T-cell (primary cell): ENCODE data around the gene HPSE. TPM values are rescaled to one million over a fixed set of nuclear protein-coding genes. Genes with fewer than 3 reads are reported as not detected.
A peak's percentile ranks its signal among the peaks of the same experiment; 100 is the strongest.

Experiments
- ATAC-seq, 4 experiments: fragments of 200-7000 bp in 3 of 4; fragments of 150-1000 bp in 1 of 4; cut with Tn5 transposase; replicated peaks in 1 of 4; 1 replicate in 3 of 4; 2 replicates in 1 of 4; pipeline ENCODE4 v1.10.0; 2021; ENCODE audit warnings: moderate library complexity in 3 of 4, mild to moderate bottlenecking in 2 of 4, moderate number of reproducible peaks in 1 of 4
- CTCF ChIA-PET, 2 donors: fragments of 300-600 bp; sonication (Branson Sonifier 250); formaldehyde crosslinking; loops; one replicate each; lab custom pipeline; 2022; ENCODE audit warnings: antibody characterized with exemption in 2 of 2; lab: Charles Lee
- POLR2A ChIA-PET, 2 donors: fragments of 300-600 bp; sonication (Branson Sonifier 250); formaldehyde crosslinking; loops; one replicate each; lab custom pipeline; 2022; ENCODE audit warnings: antibody characterized with exemption in 2 of 2; lab: Charles Lee
- DNase-seq, 35 experiments: peaks; one replicate each; pipeline versions ENCODE4 v3.0.0 to v3.0.0-alpha.2; 2013 to 2023
- H3K27ac ChIP-seq: one replicate; pipeline ENCODE4 v1.5.1; 2013; ENCODE audit warnings: low read length
- H3K27me3 ChIP-seq, 2 experiments: replicated peaks in 1 of 2; 1 replicate in 1 of 2; 2 replicates in 1 of 2; pipeline versions ENCODE4 v1.6.1 to v1.7.0; 2013; ENCODE audit warnings: low read length in 1 of 2, mixed read lengths in 1 of 2; ENCODE audit not compliant: control insufficient read depth in 2 of 2, insufficient read depth in 2 of 2; ENCODE audit errors: extremely low read depth in 1 of 2
- H3K36me3 ChIP-seq, 2 donors: 1 replicate in 1 of 2; 2 replicates in 1 of 2; pipeline versions ENCODE4 v1.6.1 to v1.7.0; 2013; ENCODE audit warnings: low read length in 1 of 2; ENCODE audit not compliant: control insufficient read depth in 2 of 2, insufficient read depth in 1 of 2; ENCODE audit errors: extremely low read depth in 1 of 2
- H3K4me1 ChIP-seq, 2 experiments: 1 replicate in 1 of 2; 2 replicates in 1 of 2; pipeline versions ENCODE4 v1.6.1 to v1.7.0; 2013; ENCODE audit warnings: low read length in 2 of 2, mixed read lengths in 1 of 2; ENCODE audit not compliant: insufficient read depth in 2 of 2, control insufficient read depth in 1 of 2; ENCODE audit errors: extremely low read depth in 1 of 2
- H3K4me3 ChIP-seq, 2 donors: 1 replicate in 1 of 2; 2 replicates in 1 of 2; pipeline versions ENCODE4 v1.5.1 to v1.7.0; 2013; ENCODE audit warnings: mild to moderate bottlenecking in 2 of 2, low read length in 1 of 2, moderate library complexity in 1 of 2; ENCODE audit not compliant: control insufficient read depth in 1 of 2; ENCODE audit errors: extremely low read depth in 1 of 2
- H3K9me3 ChIP-seq: 2 replicates; pipeline ENCODE4 v1.7.0; 2013
- H3K27ac Mint-ChIP-seq, 2 donors: one replicate each; pipeline ENCODE4 v1.8.0; 2020 to 2021; ENCODE audit warnings: mild to moderate bottlenecking in 2 of 2, mixed read lengths in 2 of 2
- H3K27me3 Mint-ChIP-seq, 2 donors: one replicate each; pipeline ENCODE4 v1.8.0; 2021 to 2022; ENCODE audit warnings: mixed read lengths in 2 of 2
- H3K36me3 Mint-ChIP-seq: one replicate; pipeline ENCODE4 v1.8.0; 2021; ENCODE audit warnings: mixed read lengths
- H3K4me1 Mint-ChIP-seq, 3 donors: one replicate each; pipeline ENCODE4 v1.8.0; 2020 to 2022; ENCODE audit warnings: mixed read lengths in 3 of 3, mild to moderate bottlenecking in 1 of 3
- H3K4me3 Mint-ChIP-seq, 3 donors: one replicate each; pipeline ENCODE4 v1.8.0; 2020 to 2022; ENCODE audit warnings: mild to moderate bottlenecking in 3 of 3, mixed read lengths in 3 of 3, moderate library complexity in 3 of 3
- H3K9me3 Mint-ChIP-seq, 3 donors: one replicate each; pipeline ENCODE4 v1.8.0; 2020 to 2022; ENCODE audit warnings: mixed read lengths in 3 of 3
- whole genome bisulfite sequencing: methylation state at CpG from one replicate; pipeline ENCODE4 v1.1.5; 2013; ENCODE audit warnings: missing lambda C conversion rate; ENCODE audit not compliant: insufficient coverage; 5-methylcytosine and 5-hydroxymethylcytosine counted together
- total RNA-seq, 35 experiments: library from RNA in 6 of 35; stranded (reverse) in 6 of 35; fragments of 120-200 nt in 1 of 35; gene quantifications; one replicate each; pipeline versions ENCODE4 v1.2.1 to v1.2.4 and lab custom pipeline; 2013 to 2026

The HPSE gene
- total RNA-seq, 5 donors from 2014 or later (not counting 1 experiment from before 2014, with no cell fraction given): 4.5 to 7.2 (median 6.1) TPM

DNA sequence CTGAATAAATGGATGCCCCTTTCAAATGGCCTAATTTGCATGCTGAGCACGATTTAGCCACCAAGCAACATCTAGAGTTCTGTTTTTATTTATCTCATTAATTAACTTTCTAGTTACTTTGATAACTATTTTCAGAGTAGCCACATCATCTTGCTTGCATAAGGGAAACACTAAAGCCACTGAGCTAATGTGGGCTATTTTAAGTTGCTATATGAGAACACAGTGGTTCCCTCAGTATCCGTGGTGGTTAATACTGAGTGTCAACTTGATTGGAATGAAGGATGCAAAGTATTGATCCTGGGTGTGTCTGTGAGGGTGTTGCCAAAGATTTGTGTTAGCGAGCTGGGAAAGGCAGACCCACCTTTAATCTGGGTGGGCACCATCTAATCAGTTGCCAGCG, 25.4 kb upstream of the HPSE start:
- Histone ChIP-seq H3K9me3 (no peaks in the 10 kb centered on the region), H3K27me3 (peaks cover 0 to 5% of the 10 kb centered on the region in 2 experiments), H3K4me3 (no peak overlapping the region), H3K27ac (no peak overlapping the region), H3K4me1 (no peaks in the 10 kb centered on the region), H3K36me3 (no peaks in the 10 kb centered on the region)
- H3K27ac Mint-ChIP-seq: no peak overlapping the region
- no peak for DNase-seq
- H3K4me3 Mint-ChIP-seq: no peak overlapping the region
- POLR2A ChIA-PET: no interaction called here
- 97% methylated on average over 3 of the region's 4 CpGs for WGBS
- H3K4me1 Mint-ChIP-seq: peaks cover 0 to 4% (median 0%) of the 10 kb centered on the region in 3 donors
- H3K36me3 Mint-ChIP-seq: no peaks in the 10 kb centered on the region
- CTCF ChIA-PET: interaction anchor here in 1 of 2 donors (0.6 kb wide), 1 partner anchor 16 kb away, joined by 3 read pairs; no protein-coding TSS in a partner anchor
- H3K9me3 Mint-ChIP-seq: no peaks in the 10 kb centered on the region
- ATAC-seq: no peak
- H3K27me3 Mint-ChIP-seq: no peaks in the 10 kb centered on the region

DNA sequence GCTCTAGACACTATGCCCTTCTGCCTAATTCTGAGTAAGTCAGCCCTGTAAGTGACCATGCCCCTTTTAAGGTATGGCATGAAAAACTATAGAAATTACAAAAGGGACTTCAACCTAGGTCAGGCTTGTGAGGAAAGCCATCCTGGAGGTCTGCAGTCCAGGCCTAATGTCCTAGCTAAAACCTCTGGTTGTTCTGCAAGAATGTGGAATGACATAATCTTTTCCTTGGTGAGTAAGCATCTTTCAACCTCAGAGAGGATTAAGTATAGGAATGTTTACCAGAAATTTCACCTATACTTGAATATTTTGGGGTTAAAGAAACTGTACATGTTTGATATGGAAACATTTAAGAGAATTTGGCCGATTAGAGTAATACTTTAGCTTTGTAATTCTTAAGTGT, 23.8 kb upstream of the HPSE start:
- Histone ChIP-seq H3K4me1 (no peaks in the 10 kb centered on the region), H3K27me3 (peaks cover 0 to 1% of the 10 kb centered on the region in 2 experiments), H3K27ac (no peak overlapping the region), H3K4me3 (no peak overlapping the region), H3K9me3 (peaks cover 4% of the 10 kb centered on the region), H3K36me3 (no peaks in the 10 kb centered on the region)
- Mint-ChIP-seq H3K27me3 (no peaks in the 10 kb centered on the region), H3K36me3 (no peaks in the 10 kb centered on the region), H3K27ac (no peak overlapping the region), H3K4me3 (no peak overlapping the region), H3K9me3 (peaks cover 0 to 9% (median 6%) of the 10 kb centered on the region in 3 donors), H3K4me1 (peaks cover 0 to 4% (median 0%) of the 10 kb centered on the region in 3 donors)
- DNase-seq: no peak
- no CpG with 5 or more reads among the region's 1 CpG for WGBS
- ATAC-seq: no peak
- ChIA-PET POLR2A (interaction anchor here in 1 of 2 donors (1.6 kb wide), 1 partner anchor 14 kb away, joined by 4 read pairs; no protein-coding TSS in a partner anchor), CTCF (no interaction called here)

DNA sequence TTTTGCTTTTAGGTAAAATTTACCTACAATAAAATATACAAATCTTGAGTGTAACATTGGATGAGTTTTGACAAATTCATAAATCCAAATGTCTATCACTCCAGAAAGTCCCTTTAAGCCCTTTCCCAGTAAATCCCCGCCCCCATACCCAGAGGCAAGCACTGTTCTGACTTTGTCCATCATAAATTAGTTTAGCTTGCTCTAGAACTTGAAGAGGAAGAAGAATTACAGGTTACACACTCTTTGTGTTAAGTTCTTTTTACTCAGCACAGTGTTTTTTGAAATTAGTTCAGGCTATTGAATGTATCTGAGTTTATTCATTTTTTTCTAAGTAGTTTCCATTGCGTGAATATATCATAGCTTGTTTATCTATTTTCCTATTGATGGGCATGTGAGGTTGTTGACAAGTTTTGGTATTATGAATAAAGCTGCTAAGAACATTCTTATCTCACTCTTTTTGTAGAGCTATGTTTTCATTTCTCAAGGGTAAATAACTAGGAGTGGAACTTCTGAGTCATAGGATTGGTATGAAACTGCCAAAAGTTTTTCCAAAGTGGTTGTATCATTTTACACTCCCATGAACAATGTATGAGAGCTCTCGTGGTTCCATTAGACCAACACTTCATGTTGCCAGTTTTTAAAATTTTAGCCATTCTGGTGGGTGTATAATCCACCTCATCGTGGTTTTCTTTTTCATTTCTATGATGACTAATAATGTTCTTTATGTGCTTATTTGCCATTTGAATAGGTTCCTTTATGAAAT, 22.4 kb upstream of the HPSE start:
- WGBS: no CpG with 5 or more reads among the region's 4 CpGs
- Mint-ChIP-seq H3K4me1 (peaks cover 0 to 4% (median 0%) of the 10 kb centered on the region in 3 donors), H3K4me3 (no peak overlapping the region), H3K27me3 (no peaks in the 10 kb centered on the region), H3K9me3 (peaks cover 0 to 11% (median 6%) of the 10 kb centered on the region in 3 donors), H3K27ac (no peak overlapping the region), H3K36me3 (no peaks in the 10 kb centered on the region)
- Histone ChIP-seq H3K4me1 (no peaks in the 10 kb centered on the region), H3K27me3 (no peaks in the 10 kb centered on the region), H3K27ac (no peak overlapping the region), H3K36me3 (no peaks in the 10 kb centered on the region), H3K9me3 (peaks cover 4% of the 10 kb centered on the region), H3K4me3 (no peak overlapping the region)
- ChIA-PET POLR2A (interaction anchor here in 1 of 2 donors (0.6 kb wide), 1 partner anchor 47 kb away, joined by 3 read pairs; no protein-coding TSS in a partner anchor), CTCF (interaction anchor here in 1 of 2 donors (0.7 to 0.9 kb wide), 2 partner anchors 9 to 31 kb away, joined by 3 read pairs; no protein-coding TSS in a partner anchor)
- DNase-seq: no peak
- ATAC-seq: no peak

DNA sequence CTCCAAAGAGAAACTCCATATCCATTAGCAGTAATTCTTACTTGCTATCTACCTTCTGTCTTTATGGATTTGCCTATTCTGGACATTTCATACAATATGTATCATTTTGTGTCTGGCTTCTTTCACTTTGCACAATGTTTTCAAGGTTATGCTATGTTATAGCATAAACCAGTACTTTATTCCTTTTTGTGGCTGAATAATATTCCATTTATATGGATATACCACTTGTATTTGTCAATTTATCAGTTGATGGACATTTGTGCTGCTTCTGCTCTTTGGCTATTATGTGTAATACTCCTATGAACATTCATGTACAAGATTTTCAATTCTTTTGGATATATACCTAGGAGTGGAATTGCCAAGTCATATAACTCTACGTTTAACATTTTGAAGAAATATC, 18.9 kb upstream of the HPSE start:
- Mint-ChIP-seq H3K27me3 (no peaks in the 10 kb centered on the region), H3K4me1 (peaks cover 10 to 16% (median 13%) of the 10 kb centered on the region in 3 donors), H3K4me3 (no peak overlapping the region), H3K27ac (no peak overlapping the region), H3K36me3 (no peaks in the 10 kb centered on the region), H3K9me3 (peaks cover 0 to 11% (median 6%) of the 10 kb centered on the region in 3 donors)
- POLR2A ChIA-PET: interaction anchor here in 1 of 2 donors (0.5 kb wide), 1 partner anchor 8 kb away, joined by 3 read pairs; no protein-coding TSS in a partner anchor
- ATAC-seq: no peak
- Histone ChIP-seq H3K27ac (no peak overlapping the region), H3K36me3 (no peaks in the 10 kb centered on the region), H3K9me3 (peaks cover 4% of the 10 kb centered on the region), H3K27me3 (no peaks in the 10 kb centered on the region), H3K4me3 (no peak overlapping the region), H3K4me1 (peaks cover 0 to 8% of the 10 kb centered on the region in 2 experiments)
- no peak for DNase-seq
- WGBS: no CpG with 5 or more reads among the region's 1 CpG
- CTCF ChIA-PET: no interaction called here

DNA sequence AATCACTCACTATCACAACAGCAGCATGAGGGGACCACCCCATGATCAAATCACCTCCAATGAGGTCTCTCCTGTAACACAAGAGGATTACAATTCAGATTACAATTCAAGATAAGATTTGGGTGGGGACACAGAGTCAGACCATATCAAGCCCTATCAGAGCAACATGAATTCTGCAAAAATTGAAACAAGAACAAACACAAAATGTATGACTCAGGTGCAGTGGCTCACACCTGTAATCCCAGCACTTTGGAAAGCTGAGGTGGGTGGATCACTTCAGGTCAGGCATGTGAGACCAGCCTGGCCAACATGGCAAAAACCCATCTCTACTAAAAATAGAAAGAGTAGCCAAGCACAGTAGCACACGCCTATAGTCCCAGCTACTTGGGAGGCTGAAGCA, 13.4 kb upstream of the HPSE start:
- Histone ChIP-seq H3K27me3 (peaks cover 0 to 2% of the 10 kb centered on the region in 2 experiments), H3K27ac (no peak overlapping the region), H3K9me3 (no peaks in the 10 kb centered on the region), H3K4me3 (no peak overlapping the region), H3K4me1 (peaks cover 0 to 8% of the 10 kb centered on the region in 2 experiments), H3K36me3 (no peaks in the 10 kb centered on the region)
- ChIA-PET CTCF (interaction anchor here (0.7 kb wide), 3 partner anchors 9 to 261 kb away, joined by 3 to 4 read pairs (median 4); no protein-coding TSS in a partner anchor), POLR2A (interaction anchor here in 1 of 2 donors (0.9 kb wide), 1 partner anchor 94 kb away, joined by 3 read pairs; no protein-coding TSS in a partner anchor)
- H3K9me3 Mint-ChIP-seq: peaks cover 0 to 16% (median 8%) of the 10 kb centered on the region in 3 donors
- H3K27me3 Mint-ChIP-seq: peaks cover 0 to 6% of the 10 kb centered on the region in 2 donors
- DNase-seq (no peak), ATAC-seq (no peak)
- whole genome bisulfite sequencing: no CpG with 5 or more reads among the region's 1 CpG
- H3K4me3 Mint-ChIP-seq: no peak overlapping the region
- peaks cover 10 to 16% (median 14%) of the 10 kb centered on the region in 3 donors for H3K4me1 Mint-ChIP-seq
- peaks cover 12% of the 10 kb centered on the region for H3K36me3 Mint-ChIP-seq
- peak overlapping the region in 1 of 2 donors; percentile 28 for H3K27ac Mint-ChIP-seq

DNA sequence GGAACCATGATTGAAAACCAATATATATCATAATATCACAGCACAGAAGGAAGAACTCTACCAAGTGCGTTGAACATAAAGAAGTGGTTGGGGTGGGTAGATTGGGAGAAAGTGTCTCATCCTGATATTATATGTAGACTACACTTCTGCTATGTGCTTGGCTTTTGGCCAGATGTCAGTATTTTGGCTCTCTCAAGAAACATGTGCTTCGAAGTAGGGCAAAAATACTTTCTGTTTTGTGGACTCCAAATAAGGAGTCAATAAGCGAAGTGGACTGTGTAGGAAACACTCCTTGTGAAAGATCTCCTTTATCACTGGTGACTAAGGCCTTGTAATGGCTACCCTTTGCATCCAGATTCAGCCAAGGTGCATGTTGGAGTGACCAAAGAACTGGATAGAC, 7.8 kb upstream of the HPSE start:
- WGBS: 83% methylated on average over 2 of the region's 3 CpGs
- CTCF ChIA-PET: no interaction called here
- no peak overlapping the region for H3K4me3 Mint-ChIP-seq

More for the DNA sequence above, 7.8 kb upstream of the HPSE start:
- Mint-ChIP-seq H3K27ac (no peak overlapping the region), H3K4me1 (peaks cover 14 to 26% (median 22%) of the 10 kb centered on the region in 3 donors), H3K9me3 (peaks cover 5 to 17% (median 12%) of the 10 kb centered on the region in 3 donors), H3K27me3 (peaks cover 0 to 6% of the 10 kb centered on the region in 2 donors), H3K36me3 (peaks cover 12% of the 10 kb centered on the region)
- Histone ChIP-seq H3K27me3 (peaks cover 0 to 5% of the 10 kb centered on the region in 2 experiments), H3K4me3 (no peak overlapping the region), H3K27ac (no peak overlapping the region), H3K9me3 (no peaks in the 10 kb centered on the region), H3K36me3 (no peaks in the 10 kb centered on the region), H3K4me1 (peaks cover 12 to 13% of the 10 kb centered on the region in 2 experiments)
- POLR2A ChIA-PET: no interaction called here
- DNase-seq (no peak), ATAC-seq (no peak)
